GM12878 (cell line): Measurements from ENCODE around the gene TCEA2. TPM values are rescaled to one million over a fixed set of nuclear protein-coding genes. Genes with fewer than 3 reads are reported as not detected.

Source experiments
- ATAC-seq: fragments of 200-7000 bp; cut with Tn5 transposase; 3 replicates; pipeline ENCODE4 v1.9.1; 2020; ENCODE audit warnings: mild to moderate bottlenecking, moderate library complexity
- BruUV-seq: library from RNA; stranded (reverse); fragments of 400-500 nt; replicated peaks from 2 replicates; lab custom pipeline; 2021; lab: Mats Ljungman, UMichigan
- CTCF ChIA-PET: fragments of 300-600 bp; sonication (Branson Sonifier 250); formaldehyde crosslinking; extraction: SDS; loops from one replicate; lab custom pipeline; 2021; ENCODE audit warnings: inconsistent platforms; lab: Yijun Ruan, JAX
- POLR2A ChIA-PET: fragments of 350-600 bp; formaldehyde crosslinking; extraction: SDS; loops from one replicate; lab custom pipeline; 2021; ENCODE audit warnings: inconsistent platforms; lab: Charles Lee
- RAD21 ChIA-PET: fragments of 300-600 bp; sonication (Branson Sonifier 250); formaldehyde crosslinking; loops from one replicate; lab custom pipeline; 2023; ENCODE audit warnings: antibody characterized with exemption; ENCODE audit not compliant: unreplicated experiment; lab: Charles Lee
- SMC1A ChIA-PET: fragments of 300-600 bp; sonication (Branson Sonifier 250); formaldehyde crosslinking; loops from one replicate; lab custom pipeline; 2023; ENCODE audit not compliant: unreplicated experiment, uncharacterized antibody; lab: Charles Lee
- DNase-seq: peaks from one replicate; pipeline ENCODE4 v3.0.0-alpha.2; 2011; ENCODE audit warnings: low read depth, low spot score
- FAIRE-seq: peaks from 3 replicates; lab custom pipeline; 2011; peaks lifted over from hg19 to GRCh38; lab: Jason Lieb, UNC
- H2AFZ ChIP-seq: 2 replicates; pipeline ENCODE4 v1.6.0; 2011; ENCODE audit warnings: low read depth, low read length, control low read depth; ENCODE audit not compliant: control insufficient read depth
- H3K27ac ChIP-seq: 2 replicates; pipeline ENCODE4 v1.5.1; 2011; ENCODE audit warnings: control low read depth; ENCODE audit not compliant: control insufficient read depth, insufficient read depth
- H3K27me3 ChIP-seq, 2 experiments: replicated peaks in 1 of 2; 2 replicates each; pipeline versions ENCODE4 v1.6.0 to v1.6.1; 2011; ENCODE audit warnings: low read length in 1 of 2; ENCODE audit not compliant: control insufficient read depth in 2 of 2, insufficient read depth in 2 of 2
- H3K36me3 ChIP-seq, 2 experiments: 2 replicates each; pipeline ENCODE4 v1.5.1; 2011; ENCODE audit warnings: low read length in 1 of 2; ENCODE audit not compliant: control insufficient read depth in 2 of 2, insufficient read depth in 2 of 2
- H3K4me1 ChIP-seq: 2 replicates; pipeline ENCODE4 v1.6.1; 2011; ENCODE audit warnings: mild to moderate bottlenecking, low read length, moderate library complexity, mixed read lengths; ENCODE audit not compliant: control insufficient read depth, insufficient read depth
- H3K4me2 ChIP-seq: 2 replicates; pipeline ENCODE4 v1.6.0; 2011; ENCODE audit warnings: control low read depth; ENCODE audit not compliant: control insufficient read depth, insufficient read depth
- H3K4me3 ChIP-seq: fragments of 200-600 bp; sonication (generic); 2 replicates; pipeline ENCODE4 v1.5.1; 2016
- H3K79me2 ChIP-seq: 2 replicates; pipeline ENCODE4 v1.6.0; 2011; ENCODE audit warnings: low read length; ENCODE audit not compliant: control insufficient read depth, insufficient read depth
- H3K9ac ChIP-seq: 2 replicates; pipeline ENCODE4 v1.8.0; 2011; ENCODE audit warnings: low read length, control low read depth, mixed read lengths; ENCODE audit not compliant: control insufficient read depth, insufficient read depth
- H3K9me3 ChIP-seq: replicated peaks from 3 replicates; pipeline ENCODE4 v1.5.1; 2011; ENCODE audit warnings: mild to moderate bottlenecking, low read length; ENCODE audit not compliant: control insufficient read depth, insufficient read depth
- H4K20me1 ChIP-seq: 2 replicates; pipeline ENCODE4 v1.6.0; 2011; ENCODE audit not compliant: control insufficient read depth, insufficient read depth
- ATF7 ChIP-seq: fragments of 450-650 bp; IDR thresholded peaks from 2 replicates; pipeline ENCODE4 v1.6.1; 2016; ENCODE audit warnings: low read depth, mild to moderate bottlenecking
- BACH1 ChIP-seq: fragments of 450-650 bp; IDR thresholded peaks from 2 replicates; pipeline ENCODE4 v1.6.1; 2017; ENCODE audit warnings: mild to moderate bottlenecking, borderline replicate concordance
- MLLT1 ChIP-seq: fragments of 450-650 bp; IDR thresholded peaks from 2 replicates; pipeline ENCODE4 v1.6.1; 2016; ENCODE audit warnings: mild to moderate bottlenecking
- NBN ChIP-seq: fragments of 450-650 bp; IDR thresholded peaks from 2 replicates; pipeline ENCODE4 v1.6.1; 2016
- POLR2AphosphoS5 ChIP-seq: IDR thresholded peaks from 2 replicates; pipeline ENCODE4 v1.6.1; 2011; ENCODE audit warnings: mild to moderate bottlenecking, low read length, inconsistent platforms
- ZBED1 ChIP-seq: IDR thresholded peaks from 2 replicates; pipeline ENCODE4 v1.6.1; 2016; ENCODE audit warnings: borderline replicate concordance
- WGBS: methylation state at CpG from one replicate; pipeline ENCODE4 v1.1.6; 2016; ENCODE audit warnings: low lambda C conversion rate; ENCODE audit not compliant: insufficient replicate concordance, insufficient coverage; ENCODE audit errors: missing lambda C conversion rate; 5-methylcytosine and 5-hydroxymethylcytosine counted together
- in situ Hi-C: fragments of 300-500 bp; cut with MboI; formaldehyde crosslinking; loops from 9 replicates; pipeline ENCODE4 v1.14.3; 2018; ENCODE audit warnings: mixed read lengths
- intact Hi-C: fragments of 100-400 bp; cut with micrococcal nuclease; formaldehyde crosslinking; loops from one replicate; pipeline ENCODE4 v1.14.2; 2022; ENCODE audit not compliant: unreplicated experiment
- polyA plus RNA-seq, 11 experiments: library from polyadenylated mRNA; depleted of rRNA in 4 of 11; unstranded in 6 of 11; stranded (reverse) in 5 of 11; fragments of >200 nt; fragmentation: Nextera tagmentation in 4 of 11; fragmentation: Illumina TruSeq in 1 of 11; extraction: Ambion mirVana in 4 of 11; extraction: Trizol in 1 of 11; gene quantifications; 1 replicate in 1 of 11; 2 replicates in 10 of 11; pipeline versions ENCODE4 v1.2.1 to v1.2.3, GENCODE V29; 2011 to 2016; ENCODE audit warnings: inconsistent platforms in 2 of 11, missing spikeins in 2 of 11, low read depth in 1 of 11
- total RNA-seq, 4 experiments: library from RNA; depleted of rRNA in 3 of 4; stranded (reverse); fragments of >200 nt in 3 of 4; fragmentation: Illumina TruSeq in 1 of 4; extraction: Trizol in 1 of 4; gene quantifications; 2 replicates each; pipeline versions ENCODE4 v1.2.1 to v1.2.3, GENCODE V29; 2013 to 2021

TCEA2 gene
- total and polyA plus RNA-seq, 10 of the 15 experiments (the other 5 are each of a cell fraction or from before 2014, with no cell fraction given) = 3.4 to 42.5 (median 13.3) TPM

- TSS peak; percentile 87 for BruUV-seq
- intact Hi-C loops = loop anchor here (2.0 kb wide), 1 partner anchor 24 kb away; no protein-coding TSS in a partner anchor
- in situ Hi-C loops = no loop called here
- Histone ChIP-seq H3K4me1 (peaks cover 52% of the 10 kb centered on the region), H3K9ac (peak overlapping the region; percentile 64), H3K36me3 (peaks cover 6 to 9% of the 10 kb centered on the region in 2 experiments; a peak in 3 of 4 replicates)
- CTCF ChIA-PET = interaction anchor here (1.1 to 9.1 kb wide), 4 partner anchors 20 to 57 kb away, joined by 3 to 108 read pairs (median 35); partner anchors contain the start of genes PRPF6 and SAMD10
- no peak for TF ChIP-seq ATF7
- 0 out of 2 replicates have a peak, but pooled peaks have one; percentile 0 for TF ChIP-seq POLR2AphosphoS5
- TF ChIP-seq NBN = no peak
- 0 out of 2 replicates have a peak, but pooled peaks have one; percentile 22 for TF ChIP-seq ZBED1
- peak; percentile 59 for TF ChIP-seq MLLT1
- 0 out of 2 replicates have a peak, but pooled peaks have one; percentile 17 for TF ChIP-seq BACH1
- TF ChIP-seq, all 136 proteins: peak for 4
- H3K79me2 ChIP-seq = peaks cover 4% of the 10 kb centered on the region
- H3K4me3 ChIP-seq = peak overlapping the region; percentile 58; the same call in 1 of the 2 replicates
- no peaks in the 10 kb centered on the region for H3K27me3 ChIP-seq
- DNase-seq = no peak
- ATAC-seq = no peak
- no peaks in the 10 kb centered on the region for H3K9me3 ChIP-seq
- H2AFZ ChIP-seq = no peak overlapping the region
- SMC1A ChIA-PET = interaction anchor here (1.1 to 6.1 kb wide), 4 partner anchors 10 to 56 kb away, joined by 3 to 52 read pairs (median 6); partner anchors contain the start of genes PRPF6 and SAMD10
- no peak for FAIRE-seq
- WGBS = 42% methylated on average over 3 of the region's 3 CpGs
- peak overlapping the region; percentile 70 for H3K4me2 ChIP-seq
- no peaks in the 10 kb centered on the region for H4K20me1 ChIP-seq
- POLR2A ChIA-PET = interaction anchor here (1.1 to 7.2 kb wide), 8 partner anchors 17 to 499 kb away, joined by 3 to 63 read pairs (median 4); partner anchors contain the start of genes PRPF6, PTK6 and SAMD10
- peak overlapping the region; percentile 77 for H3K27ac ChIP-seq
- RAD21 ChIA-PET = interaction anchor here (1.1 to 7.1 kb wide), 4 partner anchors 20 to 56 kb away, joined by 3 to 92 read pairs (median 4); partner anchors contain the start of genes OPRL1, PRPF6, RGS19 and SAMD10
These were observed 25.9 kb upstream of the TCEA2 start for GRCh38 chr20:64037199-64037497.
